MM.1S (cell line): ENCODE data around the gene ATP5ME.

Experiments
- CTCF ChIP-seq: fragments of 300-600 bp; sonication (generic); IDR thresholded peaks from 2 replicates; pipeline ENCODE4 v1.5.1; 2016; ENCODE audit warnings: antibody characterized with exemption, low read length, mixed read lengths
- EZH2 ChIP-seq: fragments of 300-600 bp; sonication (generic); optimal IDR thresholded peaks from 2 replicates; pipeline ENCODE3; 2017; ENCODE audit warnings: low read depth, mild to moderate bottlenecking, antibody characterized with exemption, low read length, mixed read lengths
- EZH2phosphoT487 ChIP-seq: fragments of 300-600 bp; sonication (generic); IDR thresholded peaks from 2 replicates; pipeline ENCODE4 v1.6.1; 2018; ENCODE audit warnings: antibody characterized with exemption, low read length

GRCh38 chr4:704971-705277 is 30.8 kb upstream of the ATP5ME start:
- TF ChIP-seq EZH2: no peak
- TF ChIP-seq CTCF: no peak
- no peak for TF ChIP-seq EZH2phosphoT487
